CD4-positive, alpha-beta T cell treated with Interleukin-1 beta for 1 hour (primary cell): Measurements from ENCODE around the gene GLYR1.

Experiments used
- DNase-seq, 2 donors: peaks; one replicate each; pipeline ENCODE4 v3.0.0-alpha.2; 2020 to 2022

GLYR1 gene

DNA sequence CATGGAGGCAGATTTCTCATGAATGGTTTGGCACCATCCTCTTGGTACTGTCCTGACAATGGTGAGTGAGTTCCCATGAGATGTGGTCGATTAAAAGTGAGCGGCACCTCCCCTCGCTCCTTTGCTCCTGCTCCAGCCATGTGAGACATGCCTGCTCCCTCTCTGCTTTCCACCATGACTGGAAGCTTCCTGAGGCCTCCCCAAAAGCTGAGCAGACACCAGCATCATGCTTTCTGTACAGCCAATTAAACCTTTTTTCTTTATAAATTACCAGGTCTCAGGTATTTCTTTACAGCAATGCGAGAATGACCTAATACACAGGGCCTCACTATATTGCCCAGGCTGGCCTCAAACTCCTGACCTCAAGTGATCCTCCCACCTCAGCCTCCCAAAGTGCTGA lies 92.2 kb downstream of the GLYR1 start:
- DNase-seq = no peak

- DNase-seq = no peak
Measured at GRCh38 chr16:4753227-4753626, 93.9 kb downstream of the GLYR1 start.
